K562 (cell line): ENCODE data around the gene NHLH2. TPM values are rescaled to one million over a fixed set of nuclear protein-coding genes. Genes with fewer than 3 reads are reported as not detected.

Experiments
- ATAC-seq: fragments of 200-7000 bp; cut with Tn5 transposase; 3 replicates; pipeline ENCODE4 v1.9.1; 2020; ENCODE audit warnings: moderate library complexity
- BruUV-seq: library from RNA; stranded (reverse); fragments of 400-500 nt; replicated peaks from 2 replicates; lab custom pipeline; 2021; lab: Mats Ljungman, UMichigan
- CTCF ChIA-PET: fragments of 300-600 bp; formaldehyde crosslinking; extraction: SDS; loops from one replicate; lab custom pipeline; 2021; ENCODE audit warnings: low intra/inter-chr PET ratio; lab: Yijun Ruan, JAX
- POLR2A ChIA-PET: fragments of 300-600, 350-650 bp; sonication (Branson Sonifier 250); formaldehyde crosslinking; extraction: SDS; loops from one replicate; lab custom pipeline; 2021; ENCODE audit warnings: antibody characterized with exemption, inconsistent platforms; lab: Yijun Ruan, JAX
- DNase-seq, 4 experiments: peaks; one replicate each; pipeline versions ENCODE4 v3.0.0 to v3.0.0-alpha.2; 2011 to 2018; ENCODE audit warnings: low spot score in 3 of 4, mixed read lengths in 3 of 4; ENCODE audit errors: extremely low read depth in 1 of 4
- FAIRE-seq: peaks from 2 replicates; lab custom pipeline; 2011; peaks lifted over from hg19 to GRCh38; lab: Jason Lieb, UNC
- H2AFZ ChIP-seq: 2 replicates; pipeline ENCODE4 v1.6.0; 2011; ENCODE audit warnings: low read depth, low read length, control low read depth, inconsistent platforms
- H3K27ac ChIP-seq: fragments of 200-600 bp; 3 replicates; pipeline ENCODE4 v1.8.0; 2011; ENCODE audit warnings: low read depth, mild to moderate bottlenecking, control low read depth, inconsistent platforms, low read length, moderate library complexity, mixed read lengths; ENCODE audit errors: extremely low read depth
- H3K27me3 ChIP-seq, 2 experiments: fragments of 300-600 bp in 1 of 2; 2 replicates in 1 of 2; 3 replicates in 1 of 2; pipeline versions ENCODE4 v1.6.0 to v1.8.0; 2011; ENCODE audit warnings: inconsistent platforms in 2 of 2, low read length in 2 of 2, mild to moderate bottlenecking in 1 of 2, mixed read lengths in 1 of 2, moderate library complexity in 1 of 2; ENCODE audit not compliant: control insufficient read depth in 2 of 2, insufficient read depth in 2 of 2
- H3K36me3 ChIP-seq: fragments of 300-600 bp; 3 replicates; pipeline ENCODE4 v1.8.0; 2011; ENCODE audit warnings: mild to moderate bottlenecking, low read length, inconsistent platforms; ENCODE audit not compliant: control insufficient read depth, insufficient read depth
- H3K4me1 ChIP-seq, 2 experiments: fragments of 200-600 bp in 1 of 2; replicated peaks in 1 of 2; 2 replicates in 1 of 2; 3 replicates in 1 of 2; pipeline versions ENCODE4 v1.5.1 to v1.8.0; 2011; ENCODE audit warnings: inconsistent platforms in 2 of 2, low read length in 2 of 2, mild to moderate bottlenecking in 1 of 2, mixed read lengths in 1 of 2, moderate library complexity in 1 of 2; ENCODE audit not compliant: control insufficient read depth in 2 of 2, insufficient read depth in 2 of 2
- H3K4me2 ChIP-seq: 2 replicates; pipeline ENCODE4 v1.6.1; 2011; ENCODE audit warnings: low read length, control low read depth, inconsistent platforms, mixed read lengths; ENCODE audit not compliant: insufficient read depth
- H3K4me3 ChIP-seq: fragments of 200-600 bp; sonication (generic), shearing (Covaris generic); 2 replicates; pipeline ENCODE4 v1.5.1; 2016; ENCODE audit warnings: control low read depth, inconsistent platforms
- H3K79me2 ChIP-seq: fragments of 200-600 bp; 3 replicates; pipeline ENCODE4 v1.8.0; 2011; ENCODE audit warnings: low read length, inconsistent platforms; ENCODE audit not compliant: control insufficient read depth, insufficient read depth
- H3K9ac ChIP-seq, 2 experiments: 2 replicates each; pipeline versions ENCODE4 v1.6.0 to v1.6.1; 2011; ENCODE audit warnings: low read depth in 2 of 2, low read length in 2 of 2, control low read depth in 1 of 2, inconsistent platforms in 1 of 2, mild to moderate bottlenecking in 1 of 2, mixed read lengths in 1 of 2; ENCODE audit not compliant: insufficient read depth in 1 of 2
- H3K9me1 ChIP-seq: one replicate; pipeline ENCODE4 v1.6.0; 2011; ENCODE audit warnings: inconsistent platforms, mild to moderate bottlenecking, low read length, moderate library complexity; ENCODE audit not compliant: control insufficient read depth, insufficient read depth
- H3K9me3 ChIP-seq: replicated peaks from 2 replicates; pipeline ENCODE4 v1.5.1; 2011; ENCODE audit warnings: low read depth, low read length, inconsistent platforms; ENCODE audit not compliant: control insufficient read depth, insufficient read depth
- H4K20me1 ChIP-seq: replicated peaks from 2 replicates; pipeline ENCODE4 v1.6.1; 2011; ENCODE audit warnings: low read length, inconsistent platforms, mixed read lengths; ENCODE audit not compliant: control insufficient read depth, insufficient read depth
- EGR1 ChIP-seq: fragments of 450-650 bp; conservative IDR thresholded peaks from 2 replicates; pipeline ENCODE4 v1.6.1; 2017; ENCODE audit warnings: mild to moderate bottlenecking
- MIER1 ChIP-seq: fragments of 450-650 bp; IDR thresholded peaks from 2 replicates; pipeline ENCODE4 v1.6.1; 2016; ENCODE audit warnings: antibody characterized with exemption, mild to moderate bottlenecking, low read depth
- MTA2 ChIP-seq: fragments of 450-650 bp; IDR thresholded peaks from 2 replicates; pipeline ENCODE4 v1.6.1; 2016; ENCODE audit warnings: low read depth
- NR4A1 ChIP-seq, 2 experiments: fragments of 250-450 bp in 1 of 2; fragments of 450-650 bp in 1 of 2; sonication (Bioruptor Pico) in 1 of 2; IDR thresholded peaks; 2 replicates each; pipeline versions ENCODE4 v1.4.0 to v1.6.1; 2016 to 2020; ENCODE audit warnings: mild to moderate bottlenecking in 2 of 2, missing compliant biosample characterization in 1 of 2, missing genetic modification characterization in 1 of 2, moderate library complexity in 1 of 2
- TBL1XR1 ChIP-seq, 2 experiments: IDR thresholded peaks; 2 replicates each; pipeline ENCODE4 v1.6.1; 2012; ENCODE audit warnings: improper control_type of control experiment in 2 of 2, low read length in 2 of 2, mild to moderate bottlenecking in 1 of 2
- ZNF79 ChIP-seq: fragments of 250-450 bp; sonication (Bioruptor Pico); IDR thresholded peaks from 2 replicates; pipeline ENCODE4 v1.4.0; 2020; ENCODE audit warnings: low read depth, mild to moderate bottlenecking, moderate library complexity
- WGBS: fragments of 100-300 bp; shearing (Covaris generic); methylation state at CpG from one replicate; pipeline ENCODE4 v1.1.6; 2016; ENCODE audit warnings: low coverage, mixed read lengths; ENCODE audit not compliant: insufficient coverage; ENCODE audit errors: missing lambda C conversion rate; 5-methylcytosine and 5-hydroxymethylcytosine counted together
- in situ Hi-C: fragments of 300-500 bp; cut with MboI; formaldehyde crosslinking; loops from 4 replicates; pipeline ENCODE4 v1.15.0; 2018; ENCODE audit warnings: inconsistent platforms, mixed read lengths
- intact Hi-C: fragments of 100-400 bp; cut with micrococcal nuclease; formaldehyde crosslinking; loops from 2 replicates; pipeline ENCODE4 v1.14.2; 2022
- polyA plus RNA-seq, 8 experiments: library from polyadenylated mRNA; depleted of rRNA in 4 of 8; stranded (reverse) in 5 of 8; unstranded in 3 of 8; fragments of >200 nt; fragmentation: Nextera tagmentation in 2 of 8; fragmentation: Illumina TruSeq in 1 of 8; extraction: Ambion mirVana in 2 of 8; extraction: Trizol in 1 of 8; gene quantifications; 2 replicates each; pipeline versions ENCODE4 v1.2.1 to v1.2.3, GENCODE V29; 2011 to 2014; ENCODE audit warnings: inconsistent platforms in 1 of 8, missing spikeins in 1 of 8
- total RNA-seq, 7 experiments: library from RNA; depleted of rRNA in 6 of 7; stranded (reverse); fragments of >200 nt in 6 of 7; fragmentation: Illumina TruSeq in 2 of 7; extraction: Trizol in 2 of 7; gene quantifications; 2 replicates each; pipeline versions ENCODE4 v1.2.1 to v1.2.3, GENCODE V29; 2011 to 2021; ENCODE audit warnings: low replicate concordance in 1 of 7
- TF ChIP-seq, protein P1 (sequence below): IDR thresholded peaks from 2 replicates; pipeline ENCODE4 v1.6.1; 2016; ENCODE audit warnings: missing genetic modification characterization, missing compliant biosample characterization
- TF ChIP-seq, protein P2 (sequence below): sonication (generic); formaldehyde crosslinking; IDR thresholded peaks from 2 replicates; pipeline ENCODE4 v1.8.1; 2023; ENCODE audit warnings: missing genetic modification reagents, mild to moderate bottlenecking, borderline replicate concordance

NHLH2 gene
- total and polyA plus RNA-seq, 9 of the 15 experiments (the other 6 are each of a cell fraction or from before 2014, with no cell fraction given), result not detected

DNA sequence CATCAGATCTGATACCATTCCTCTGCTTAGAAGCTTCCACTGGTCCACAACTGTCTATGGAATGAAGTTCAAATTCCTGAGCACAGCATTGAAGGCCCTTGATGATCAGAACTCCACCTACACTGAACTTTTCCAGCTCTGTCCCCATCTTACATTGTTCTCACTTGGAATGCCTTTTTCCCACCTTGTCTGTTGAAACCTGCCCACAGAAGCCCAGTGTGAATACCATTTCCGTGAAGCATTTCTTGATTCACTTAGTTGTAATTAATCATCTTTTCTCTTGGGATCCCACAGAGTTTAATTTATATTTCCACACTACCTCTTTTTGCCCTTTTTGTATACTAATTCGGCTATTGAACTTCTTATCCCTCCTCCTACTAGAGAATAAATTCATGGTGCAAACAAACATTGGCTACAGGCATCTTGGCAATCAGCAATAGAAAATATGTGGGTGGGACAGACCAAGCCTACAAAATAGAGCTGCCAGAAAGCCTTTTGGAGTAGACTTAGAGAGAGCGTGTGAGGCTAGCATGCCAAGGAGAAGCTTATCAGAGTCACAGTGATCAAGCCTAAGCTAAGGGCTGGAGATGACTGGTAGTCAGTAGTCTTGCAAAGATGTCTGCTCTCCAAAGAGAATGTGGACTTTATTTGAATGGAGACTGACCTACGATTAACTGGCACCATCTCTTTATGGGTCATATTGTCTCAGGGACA is 26.1 kb downstream of the NHLH2 start:
- BruUV-seq, result no TSS peak
- CTCF ChIA-PET, result no interaction called here
- FAIRE-seq (no peak), DNase-seq (no peak), ATAC-seq (no peak)
- TF ChIP-seq, protein P1, sequence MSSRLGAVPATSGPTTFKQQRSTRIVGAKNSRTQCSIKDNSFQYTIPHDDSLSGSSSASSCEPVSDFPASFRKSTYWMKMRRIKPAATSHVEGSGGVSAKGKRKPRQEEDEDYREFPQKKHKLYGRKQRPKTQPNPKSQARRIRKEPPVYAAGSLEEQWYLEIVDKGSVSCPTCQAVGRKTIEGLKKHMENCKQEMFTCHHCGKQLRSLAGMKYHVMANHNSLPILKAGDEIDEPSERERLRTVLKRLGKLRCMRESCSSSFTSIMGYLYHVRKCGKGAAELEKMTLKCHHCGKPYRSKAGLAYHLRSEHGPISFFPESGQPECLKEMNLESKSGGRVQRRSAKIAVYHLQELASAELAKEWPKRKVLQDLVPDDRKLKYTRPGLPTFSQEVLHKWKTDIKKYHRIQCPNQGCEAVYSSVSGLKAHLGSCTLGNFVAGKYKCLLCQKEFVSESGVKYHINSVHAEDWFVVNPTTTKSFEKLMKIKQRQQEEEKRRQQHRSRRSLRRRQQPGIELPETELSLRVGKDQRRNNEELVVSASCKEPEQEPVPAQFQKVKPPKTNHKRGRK, result no peak
- TF ChIP-seq TBL1XR1 (IDR thresholded peaks at IDR 0.05; ENCODE audit: low read length in 2 of 2) (no peak), NR4A1 (CRISPR knock-in tag; IDR thresholded peaks at IDR 0.05) (no peak), NR4A1 (tag; IDR thresholded peaks at IDR 0.05) (no peak), MIER1 (no peak), EGR1 (no peak), MTA2 (no peak), ZNF79 (no peak)
- TF ChIP-seq, protein P2, sequence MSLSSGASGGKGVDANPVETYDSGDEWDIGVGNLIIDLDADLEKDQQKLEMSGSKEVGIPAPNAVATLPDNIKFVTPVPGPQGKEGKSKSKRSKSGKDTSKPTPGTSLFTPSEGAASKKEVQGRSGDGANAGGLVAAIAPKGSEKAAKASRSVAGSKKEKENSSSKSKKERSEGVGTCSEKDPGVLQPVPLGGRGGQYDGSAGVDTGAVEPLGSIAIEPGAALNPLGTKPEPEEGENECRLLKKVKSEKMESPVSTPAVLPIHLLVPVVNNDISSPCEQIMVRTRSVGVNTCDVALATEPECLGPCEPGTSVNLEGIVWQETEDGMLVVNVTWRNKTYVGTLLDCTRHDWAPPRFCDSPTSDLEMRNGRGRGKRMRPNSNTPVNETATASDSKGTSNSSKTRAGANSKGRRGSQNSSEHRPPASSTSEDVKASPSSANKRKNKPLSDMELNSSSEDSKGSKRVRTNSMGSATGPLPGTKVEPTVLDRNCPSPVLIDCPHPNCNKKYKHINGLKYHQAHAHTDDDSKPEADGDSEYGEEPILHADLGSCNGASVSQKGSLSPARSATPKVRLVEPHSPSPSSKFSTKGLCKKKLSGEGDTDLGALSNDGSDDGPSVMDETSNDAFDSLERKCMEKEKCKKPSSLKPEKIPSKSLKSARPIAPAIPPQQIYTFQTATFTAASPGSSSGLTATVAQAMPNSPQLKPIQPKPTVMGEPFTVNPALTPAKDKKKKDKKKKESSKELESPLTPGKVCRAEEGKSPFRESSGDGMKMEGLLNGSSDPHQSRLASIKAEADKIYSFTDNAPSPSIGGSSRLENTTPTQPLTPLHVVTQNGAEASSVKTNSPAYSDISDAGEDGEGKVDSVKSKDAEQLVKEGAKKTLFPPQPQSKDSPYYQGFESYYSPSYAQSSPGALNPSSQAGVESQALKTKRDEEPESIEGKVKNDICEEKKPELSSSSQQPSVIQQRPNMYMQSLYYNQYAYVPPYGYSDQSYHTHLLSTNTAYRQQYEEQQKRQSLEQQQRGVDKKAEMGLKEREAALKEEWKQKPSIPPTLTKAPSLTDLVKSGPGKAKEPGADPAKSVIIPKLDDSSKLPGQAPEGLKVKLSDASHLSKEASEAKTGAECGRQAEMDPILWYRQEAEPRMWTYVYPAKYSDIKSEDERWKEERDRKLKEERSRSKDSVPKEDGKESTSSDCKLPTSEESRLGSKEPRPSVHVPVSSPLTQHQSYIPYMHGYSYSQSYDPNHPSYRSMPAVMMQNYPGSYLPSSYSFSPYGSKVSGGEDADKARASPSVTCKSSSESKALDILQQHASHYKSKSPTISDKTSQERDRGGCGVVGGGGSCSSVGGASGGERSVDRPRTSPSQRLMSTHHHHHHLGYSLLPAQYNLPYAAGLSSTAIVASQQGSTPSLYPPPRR (CRISPR knock-in tag), result no peak
- no peak overlapping the region for H2AFZ ChIP-seq
- no peaks in the 10 kb centered on the region for H3K79me2 ChIP-seq
- no peaks in the 10 kb centered on the region; a peak in 1 of 5 replicates for H3K4me1 ChIP-seq
- no peak overlapping the region for H3K4me2 ChIP-seq
- POLR2A ChIA-PET, result interaction anchor here (0.7 kb wide), 1 partner anchor 42 kb away, joined by 3 read pairs; no protein-coding TSS in a partner anchor
- no peak overlapping the region for H3K4me3 ChIP-seq
- no peak overlapping the region for H3K9ac ChIP-seq
- H3K9me3 ChIP-seq, result no peaks in the 10 kb centered on the region
- intact Hi-C loops, result no loop called here
- H3K27ac ChIP-seq, result no peak overlapping the region
- in situ Hi-C loops, result no loop called here
- H3K36me3 ChIP-seq, result no peaks in the 10 kb centered on the region
- H3K27me3 ChIP-seq, result no peaks in the 10 kb centered on the region
- no peaks in the 10 kb centered on the region for H4K20me1 ChIP-seq
- 1% methylated on average over 4 of the region's 4 CpGs for WGBS
- H3K9me1 ChIP-seq, result no peaks in the 10 kb centered on the region
